ENCODE results near the gene CSE1L. TPM values are rescaled to one million over a fixed set of nuclear protein-coding genes. Genes with fewer than 3 reads are reported as not detected.
"Not testable (repeated sequence)": the region's sequence is repeated elsewhere in the genome, so short reads cannot be mapped to it uniquely, and the experiment has no call there.

The CSE1L gene
- total RNA-seq, 1 donor from 2014 or later, result 79.6 TPM

- TF ChIP-seq CTCF (IDR thresholded peaks at IDR 0.05; ENCODE audit: unreplicated experiment), result no peak
- Mint-ChIP-seq H3K4me1 (no peaks in the 10 kb centered on the region), H3K27ac (no peak overlapping the region), H3K36me3 (peaks cover 37% of the 10 kb centered on the region), H3K4me3 (no peak overlapping the region), H3K9me3 (no peaks in the 10 kb centered on the region), H3K27me3 (ENCODE audit: low read depth) (no peaks in the 10 kb centered on the region)
- DNase-seq (ENCODE audit: low spot score in 2 of 2, unreplicated experiment in 2 of 2), result no peak
Observed at GRCh38 chr20:49091104-49091503, 45.0 kb downstream of the CSE1L start.

- Mint-ChIP-seq H3K27ac (no peak overlapping the region), H3K9me3 (no peaks in the 10 kb centered on the region), H3K36me3 (peaks cover 40% of the 10 kb centered on the region), H3K27me3 (ENCODE audit: low read depth) (no peaks in the 10 kb centered on the region), H3K4me1 (no peaks in the 10 kb centered on the region), H3K4me3 (no peak overlapping the region)
- DNase-seq (ENCODE audit: low spot score in 2 of 2, unreplicated experiment in 2 of 2), result no peak
- TF ChIP-seq CTCF (IDR thresholded peaks at IDR 0.05; ENCODE audit: unreplicated experiment), result no peak
Observed at GRCh38 chr20:49091762-49092161, 45.6 kb downstream of the CSE1L start.

- no peak for TF ChIP-seq CTCF (IDR thresholded peaks at IDR 0.05; ENCODE audit: unreplicated experiment)
- Mint-ChIP-seq H3K4me1 (no peaks in the 10 kb centered on the region), H3K9me3 (no peaks in the 10 kb centered on the region), H3K27ac (no peak overlapping the region), H3K4me3 (no peak overlapping the region), H3K36me3 (peaks cover 47% of the 10 kb centered on the region), H3K27me3 (ENCODE audit: low read depth) (no peaks in the 10 kb centered on the region)
- no peak for DNase-seq (ENCODE audit: low spot score in 2 of 2, unreplicated experiment in 2 of 2)
Observed at GRCh38 chr20:49096203-49096730, 50.2 kb downstream of the CSE1L start.

GRCh38 chr20:49097159-49097558 is 51.0 kb downstream of the CSE1L start:
- no peaks in the 10 kb centered on the region for H3K4me1 Mint-ChIP-seq
- H3K27ac Mint-ChIP-seq, result no peak overlapping the region
- DNase-seq (ENCODE audit: low spot score in 2 of 2, unreplicated experiment in 2 of 2), result no peak
- H3K4me3 Mint-ChIP-seq, result no peak overlapping the region
- H3K27me3 Mint-ChIP-seq (ENCODE audit: low read depth), result no peaks in the 10 kb centered on the region
- H3K9me3 Mint-ChIP-seq, result no peaks in the 10 kb centered on the region
- no peak for TF ChIP-seq CTCF (IDR thresholded peaks at IDR 0.05; ENCODE audit: unreplicated experiment)
- peaks cover 51% of the 10 kb centered on the region for H3K36me3 Mint-ChIP-seq

GRCh38 chr20:49098136-49098535 is 52.0 kb downstream of the CSE1L start:
- TF ChIP-seq CTCF (IDR thresholded peaks at IDR 0.05; ENCODE audit: unreplicated experiment), result no peak
- no peaks in the 10 kb centered on the region for H3K9me3 Mint-ChIP-seq
- DNase-seq (ENCODE audit: low spot score in 2 of 2, unreplicated experiment in 2 of 2), result no peak
- H3K4me3 Mint-ChIP-seq, result no peak overlapping the region
- peaks cover 57% of the 10 kb centered on the region for H3K36me3 Mint-ChIP-seq
- no peaks in the 10 kb centered on the region for H3K27me3 Mint-ChIP-seq (ENCODE audit: low read depth)
- H3K4me1 Mint-ChIP-seq, result no peaks in the 10 kb centered on the region
- peak overlapping the region; percentile 47 for H3K27ac Mint-ChIP-seq

- H3K36me3 Mint-ChIP-seq, result peaks cover 61% of the 10 kb centered on the region
- H3K27ac Mint-ChIP-seq, result no peak overlapping the region
- no peaks in the 10 kb centered on the region for H3K4me1 Mint-ChIP-seq
- TF ChIP-seq CTCF (IDR thresholded peaks at IDR 0.05; ENCODE audit: unreplicated experiment), result no peak
- H3K9me3 Mint-ChIP-seq, result no peaks in the 10 kb centered on the region
- no peak overlapping the region for H3K4me3 Mint-ChIP-seq
- H3K27me3 Mint-ChIP-seq (ENCODE audit: low read depth), result no peaks in the 10 kb centered on the region
- DNase-seq (ENCODE audit: low spot score in 2 of 2, unreplicated experiment in 2 of 2), result no peak
Observed at GRCh38 chr20:49099011-49099410, 52.9 kb downstream of the CSE1L start.

- not testable (repeated sequence) for H3K4me1 Mint-ChIP-seq; H3K27me3 Mint-ChIP-seq (ENCODE audit: low read depth); H3K27ac Mint-ChIP-seq; H3K4me3 Mint-ChIP-seq; H3K9me3 Mint-ChIP-seq; DNase-seq (ENCODE audit: low spot score in 2 of 2, unreplicated experiment in 2 of 2)
- H3K36me3 Mint-ChIP-seq, result peaks cover 52% of the 10 kb centered on the region
Observed at GRCh38 chr20:49100292-49100691, 54.2 kb downstream of the CSE1L start.

Data from mesothelial cell of epicardium (in vitro differentiated cells).